Stimulated activated CD8-positive, alpha-beta memory T cell treated with anti-CD3 and anti-CD28 coated beads, Interleukin-15, amount 100 ng/mL, for 1 hour (primary cell): ENCODE measurements around the gene THYN1.

ENCODE experiments used
- DNase-seq: peaks from one replicate; pipeline ENCODE4 v3.0.0-alpha.2; 2020; ENCODE audit warnings: low read depth

The THYN1 gene

DNA sequence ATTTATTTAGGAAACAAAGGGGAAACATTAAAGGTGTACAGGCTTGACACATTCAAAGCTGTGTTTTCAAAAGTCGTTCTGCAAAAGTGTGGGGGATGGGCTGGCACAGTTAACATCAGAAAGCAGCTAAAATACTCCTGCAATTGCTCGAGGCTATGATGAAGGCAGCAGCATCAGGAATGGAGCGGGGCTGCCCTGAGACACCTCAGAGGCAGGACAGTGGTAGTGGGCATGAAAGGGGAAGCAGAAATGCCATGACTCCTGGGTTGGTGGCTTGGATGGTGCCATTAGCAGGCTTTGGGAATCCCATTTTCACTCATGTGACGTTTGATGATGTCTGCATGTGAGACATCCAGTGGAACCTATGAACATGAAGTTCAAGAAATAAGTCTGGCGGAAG, 30.0 kb downstream of the THYN1 start:
- no peak for DNase-seq

DNA sequence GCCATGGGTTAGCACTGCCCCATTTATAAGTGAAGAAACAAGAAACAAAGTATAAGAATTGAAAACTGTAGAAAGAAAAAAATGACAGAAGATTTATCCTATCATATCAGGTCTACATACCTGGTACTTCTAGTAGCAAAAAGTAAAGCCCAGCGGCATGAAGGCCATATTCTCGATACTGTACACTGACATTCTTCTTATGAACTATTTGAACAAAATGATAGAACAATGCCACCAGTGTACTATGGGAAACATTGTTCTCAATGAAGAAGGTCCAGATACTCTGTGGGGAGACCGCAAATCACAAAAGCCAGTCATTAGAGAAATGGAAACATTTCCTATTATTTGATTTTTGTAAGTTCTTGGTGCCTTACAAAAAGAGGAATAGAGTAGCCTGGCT, 36.3 kb downstream of the THYN1 start:
- DNase-seq: no peak

DNA sequence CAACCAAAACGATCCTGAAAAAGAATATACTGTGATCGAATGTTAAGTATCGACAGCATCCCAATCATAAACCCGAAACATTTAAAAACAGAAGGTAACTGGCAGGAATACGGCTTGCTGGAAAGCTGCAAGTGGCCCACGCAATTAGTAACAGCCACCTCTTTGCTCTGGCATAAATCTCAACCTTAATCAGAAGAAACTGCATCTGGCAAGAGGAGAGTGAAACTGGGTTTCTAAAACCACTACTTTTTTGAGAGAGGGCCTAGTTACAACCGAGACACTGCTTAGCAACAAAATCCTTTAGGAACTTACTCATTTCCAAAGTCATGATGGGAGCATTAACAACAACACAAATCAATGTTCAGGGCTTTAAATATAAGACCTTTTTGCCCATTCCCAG, 37.3 kb downstream of the THYN1 start:
- DNase-seq: no peak

DNA sequence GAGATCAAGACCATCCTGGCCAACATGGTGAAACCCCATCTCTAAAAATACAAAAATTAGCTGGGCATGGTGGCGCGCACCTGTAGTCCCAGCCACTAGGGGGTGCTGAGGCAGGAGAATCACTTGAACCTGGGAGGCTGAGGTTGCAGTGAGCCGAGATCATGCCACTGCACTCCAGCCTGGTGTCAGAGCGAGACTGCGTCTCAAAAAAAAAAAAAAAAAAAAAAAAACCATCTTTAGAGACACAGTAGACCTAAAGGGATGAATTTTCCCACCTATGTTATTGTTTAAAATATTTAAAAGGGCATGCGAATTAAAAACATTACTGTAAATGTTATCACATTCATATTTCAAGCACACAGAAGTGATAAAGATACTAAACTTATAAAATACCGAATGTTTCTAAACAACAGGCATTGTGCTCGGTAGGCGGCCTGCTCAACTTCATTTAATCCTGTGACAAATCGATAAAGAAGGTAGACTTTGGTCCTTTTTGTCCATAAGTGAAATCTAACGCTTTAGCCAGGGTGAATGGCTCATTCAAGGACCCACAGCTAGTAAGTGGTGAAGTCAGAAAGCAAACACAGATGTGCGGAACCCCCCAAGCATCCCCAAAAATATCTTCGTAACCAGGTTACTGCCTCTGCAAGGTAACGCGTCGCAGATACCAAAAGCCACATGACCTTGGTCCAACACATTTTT, 45.5 kb downstream of the THYN1 start:
- peak; percentile 49 for DNase-seq

DNA sequence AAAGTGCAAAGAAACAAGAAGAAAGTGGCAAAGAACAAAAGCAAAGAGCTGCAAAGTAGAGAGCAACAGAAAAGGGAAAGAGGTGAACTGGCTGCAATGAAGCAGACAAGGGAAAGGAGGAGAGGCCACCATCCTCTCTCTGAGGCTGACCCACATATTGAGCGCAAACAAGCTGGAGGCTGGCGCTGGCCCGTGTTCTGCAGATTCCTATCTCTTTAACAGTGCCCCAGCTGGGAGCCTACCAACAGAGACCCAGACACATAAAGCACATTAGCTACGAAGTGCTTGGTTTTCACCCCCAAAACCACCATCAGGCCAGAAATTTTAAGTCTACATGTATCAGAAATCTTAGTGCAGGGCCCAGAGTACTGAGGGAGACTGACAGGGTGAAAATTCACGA, 47.0 kb downstream of the THYN1 start:
- no peak for DNase-seq

DNA sequence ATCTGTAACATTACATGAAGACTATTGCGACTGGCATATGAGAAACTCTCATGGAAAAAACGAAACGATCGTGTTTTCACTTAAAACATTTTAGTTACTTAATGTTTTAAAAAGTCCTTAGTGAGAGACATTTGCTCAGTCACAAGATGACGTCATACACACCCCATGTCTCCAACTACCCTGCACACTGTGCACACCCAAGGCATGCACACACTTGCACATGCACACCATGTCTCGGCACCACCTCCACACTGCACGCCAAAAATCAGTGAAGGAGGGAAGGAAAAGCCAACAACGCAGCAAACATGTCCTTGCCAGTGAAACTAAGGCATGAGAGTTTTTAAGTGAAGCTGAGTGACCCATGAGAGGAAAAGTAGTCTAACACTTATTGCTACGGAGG, 47.4 kb downstream of the THYN1 start:
- DNase-seq: no peak

DNA sequence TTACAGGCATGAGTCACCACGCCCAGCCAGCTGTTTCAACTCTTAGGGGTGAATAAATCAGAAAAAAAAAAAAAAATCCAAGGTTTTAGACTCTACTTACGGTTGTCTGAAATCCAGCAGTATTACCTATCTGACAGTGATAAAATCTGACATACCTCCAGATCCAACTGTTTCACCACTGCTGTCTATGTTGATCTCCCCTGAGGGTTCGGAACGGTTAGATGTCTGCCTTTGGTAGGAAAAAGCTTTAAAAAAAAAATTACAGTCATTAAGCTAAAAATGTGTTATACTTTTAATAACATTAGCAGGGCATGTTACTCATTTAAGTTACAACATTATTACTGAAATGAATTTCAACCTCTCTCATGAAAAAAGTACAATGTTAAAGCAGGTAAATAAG, 50.5 kb downstream of the THYN1 start:
- DNase-seq: no peak

DNA sequence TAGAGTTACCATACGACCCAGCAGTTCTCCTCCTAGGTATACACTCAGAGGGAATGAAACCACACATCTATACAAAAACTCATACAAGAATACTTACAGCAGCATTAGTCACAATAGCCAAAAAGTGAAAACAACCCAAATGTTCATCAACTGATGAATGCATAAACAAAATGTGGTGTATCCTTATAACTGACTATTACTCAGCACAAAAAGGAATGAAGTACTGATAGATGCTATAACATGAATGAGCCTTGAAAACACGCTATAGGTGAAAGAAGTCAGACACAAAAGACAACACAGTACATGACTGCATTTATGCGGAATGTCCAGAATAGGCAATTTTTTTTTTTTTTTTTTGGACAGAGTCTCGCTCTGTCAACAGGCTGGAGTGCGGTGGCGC, 52.5 kb downstream of the THYN1 start:
- no peak for DNase-seq

DNA sequence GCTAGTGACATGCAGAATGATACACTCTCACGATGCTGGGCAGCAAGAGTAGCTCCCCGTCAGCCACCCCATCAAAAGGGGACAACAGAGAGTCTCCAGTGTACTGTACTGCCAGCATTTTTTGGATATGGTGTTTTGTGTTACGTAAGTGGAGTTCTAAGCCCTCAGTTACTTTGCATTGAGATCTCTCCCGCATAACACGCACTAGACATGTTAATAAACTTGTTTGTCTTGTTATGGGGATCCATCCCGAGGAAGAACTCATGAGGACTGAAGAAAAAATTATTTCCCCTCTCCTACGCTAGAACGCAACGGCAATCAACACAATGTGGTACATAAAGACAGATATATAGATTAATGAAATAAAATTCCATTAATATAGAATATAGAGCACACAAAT, 53.6 kb downstream of the THYN1 start:
- DNase-seq: no peak
